NCI-H748 (cell line): ENCODE data around the gene CYYR1.

Source experiments
- DNase-seq: peaks from one replicate; lab custom pipeline; 2025; ENCODE audit not compliant: unreplicated experiment; lab: John Stamatoyannopoulos, UW

The CYYR1 gene

GRCh38 chr21:26572702-26573381, at the start of gene CYYR1:
Gene CYYR1 (minus strand): TSS chr21:26573286. CDS start chr21:26572940, 346 bp downstream.
- DNase-seq = peak; percentile 77

GRCh38 chr21:26617176-26617575, 44.1 kb upstream of the CYYR1 start:
- DNase-seq = no peak

GRCh38 chr21:26614251-26614650, 41.2 kb upstream of the CYYR1 start:
- no peak for DNase-seq

GRCh38 chr21:26599261-26599660, 26.2 kb upstream of the CYYR1 start:
- no peak for DNase-seq

- DNase-seq = no peak
These were observed 24.9 kb upstream of the CYYR1 start for GRCh38 chr21:26597981-26598380.

GRCh38 chr21:26597031-26597430, 23.9 kb upstream of the CYYR1 start:
- DNase-seq = no peak

- no peak for DNase-seq
These were observed 22.9 kb upstream of the CYYR1 start for GRCh38 chr21:26595971-26596370.

GRCh38 chr21:26593800-26594199, 20.7 kb upstream of the CYYR1 start:
- no peak for DNase-seq

GRCh38 chr21:26591543-26591942, 18.5 kb upstream of the CYYR1 start:
- no peak for DNase-seq

GRCh38 chr21:26588446-26588845, 15.4 kb upstream of the CYYR1 start:
- DNase-seq = no peak

GRCh38 chr21:26587736-26588201, 14.7 kb upstream of the CYYR1 start:
- DNase-seq = no peak

GRCh38 chr21:26583769-26584168, 10.7 kb upstream of the CYYR1 start:
- no peak for DNase-seq

GRCh38 chr21:26581818-26582217, 8.7 kb upstream of the CYYR1 start:
- DNase-seq = no peak

- peak; percentile 38 for DNase-seq
These were observed 897 bp downstream of the CYYR1 start for GRCh38 chr21:26572076-26572701.

- DNase-seq = no peak
These were observed 2.9 kb downstream of the CYYR1 start for GRCh38 chr21:26570203-26570602.

GRCh38 chr21:26565546-26565945, 7.5 kb downstream of the CYYR1 start:
- DNase-seq = no peak

GRCh38 chr21:26565111-26565510, 8.0 kb downstream of the CYYR1 start:
- DNase-seq = no peak

GRCh38 chr21:26563856-26564503, 9.1 kb downstream of the CYYR1 start:
- DNase-seq = no peak

- no peak for DNase-seq
These were observed 12.5 kb downstream of the CYYR1 start for GRCh38 chr21:26560612-26561011.

GRCh38 chr21:26559099-26559498, 14.0 kb downstream of the CYYR1 start:
- DNase-seq = no peak

GRCh38 chr21:26557106-26557505, 16.0 kb downstream of the CYYR1 start:
- peak; percentile 70 for DNase-seq

GRCh38 chr21:26555540-26556146, 17.4 kb downstream of the CYYR1 start:
- peak; percentile 9 for DNase-seq
